GM08714 (cell line): Measurements from ENCODE around the gene LRRC10.

Source experiments
- H3K4me3 ChIP-seq: fragments of 200-500 bp; sonication (Bioruptor generic); 2 replicates; pipeline ENCODE4 v1.5.1; 2014; ENCODE audit warnings: mild to moderate bottlenecking, low read length, inconsistent platforms
- ZNF274 ChIP-seq: IDR thresholded peaks from 2 replicates; pipeline ENCODE4 v1.6.1; 2012; ENCODE audit warnings: mild to moderate bottlenecking, low read depth, low read length

LRRC10 gene

DNA sequence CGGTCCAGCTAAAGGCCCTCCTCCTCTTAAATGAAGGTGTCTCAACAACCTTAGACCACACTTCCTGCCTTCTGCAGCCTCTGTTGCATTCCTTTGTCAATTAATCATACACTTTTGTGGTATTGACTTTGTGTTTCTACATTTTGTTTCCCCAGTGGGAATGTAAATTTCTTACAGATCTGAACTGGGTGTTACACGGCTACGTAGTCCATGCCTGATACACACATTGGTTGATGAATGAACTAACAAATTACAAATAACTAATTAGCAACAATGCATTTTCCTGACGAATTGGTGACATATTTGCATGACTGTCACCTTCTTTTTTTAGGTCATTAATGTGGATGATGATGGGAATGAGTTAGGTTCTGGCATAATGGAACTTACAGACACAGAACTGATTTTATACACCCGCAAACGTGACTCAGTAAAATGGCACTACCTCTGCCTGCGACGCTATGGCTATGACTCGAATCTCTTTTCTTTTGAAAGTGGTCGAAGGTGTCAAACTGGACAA, 40.6 kb downstream of the LRRC10 start:
- no peak overlapping the region for H3K4me3 ChIP-seq
- no peak for TF ChIP-seq ZNF274

DNA sequence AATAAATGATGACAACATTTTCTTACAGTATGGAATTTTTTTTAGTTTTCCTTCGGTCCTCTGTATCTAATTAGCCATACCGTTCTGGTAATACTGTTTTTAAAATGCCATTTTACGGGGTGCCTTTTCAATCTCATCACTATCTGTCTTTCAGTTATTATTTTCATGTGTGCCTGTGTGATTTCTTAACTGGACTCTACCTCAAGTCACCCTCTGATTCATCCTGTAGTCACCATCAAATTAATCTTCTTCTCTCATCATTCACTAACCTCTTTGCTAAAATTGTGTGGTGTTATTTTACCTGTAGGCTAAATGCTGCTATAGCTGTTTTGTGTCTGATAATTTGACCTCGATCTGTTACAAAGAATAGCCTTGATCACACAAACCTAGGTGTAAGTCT, 41.5 kb downstream of the LRRC10 start:
- no peak overlapping the region for H3K4me3 ChIP-seq

DNA sequence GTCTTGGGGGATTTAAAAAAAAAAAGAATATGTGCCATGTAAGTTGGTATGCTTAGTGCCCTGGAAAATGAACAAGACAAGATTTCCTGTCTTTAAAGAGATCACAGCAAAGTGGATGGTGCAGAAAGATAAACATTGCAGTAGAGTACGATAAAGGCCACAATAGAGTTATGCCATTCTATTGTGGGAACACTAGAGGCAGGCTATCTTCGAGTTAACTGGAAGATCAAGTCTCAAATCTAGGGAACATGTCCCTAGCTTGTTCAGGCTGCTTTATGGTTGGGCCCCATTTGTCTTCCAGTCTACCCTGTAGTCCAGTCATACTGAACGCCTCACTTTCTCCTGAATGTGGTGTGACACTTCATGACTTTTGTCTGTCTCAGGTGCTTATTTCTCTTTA, 44.1 kb downstream of the LRRC10 start:
- TF ChIP-seq ZNF274: no peak
- no peak overlapping the region for H3K4me3 ChIP-seq

More for the DNA sequence above, 41.5 kb downstream of the LRRC10 start:
- TF ChIP-seq ZNF274: no peak

DNA sequence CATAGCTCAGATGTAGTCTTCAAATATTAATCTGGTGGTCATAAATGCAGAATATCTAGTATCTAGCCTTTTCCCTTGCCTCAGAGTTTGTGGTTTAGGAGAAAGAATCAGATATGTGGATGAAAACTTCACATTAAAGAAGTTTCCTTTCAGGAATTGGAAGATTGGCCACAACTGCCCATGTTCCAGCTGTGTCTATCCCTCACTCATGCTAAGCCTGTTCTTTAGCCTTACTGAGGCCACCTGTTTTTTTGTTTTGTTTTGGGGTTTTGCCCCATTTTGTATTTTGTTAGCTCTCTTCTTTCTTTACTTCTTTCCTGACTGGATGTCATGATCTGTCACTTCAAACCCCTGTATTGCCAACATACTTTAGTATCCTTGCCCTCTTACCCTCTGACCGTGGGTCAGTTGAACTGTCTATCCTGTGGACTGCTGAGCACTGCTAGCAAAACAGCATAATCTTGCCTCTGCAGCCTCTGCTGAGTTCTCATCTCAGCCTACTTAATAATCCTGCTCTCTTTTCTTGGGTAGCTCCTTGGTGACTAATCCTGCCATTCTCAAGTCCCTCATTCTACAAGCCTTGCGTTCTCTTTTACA, 47.4 kb downstream of the LRRC10 start:
- H3K4me3 ChIP-seq: no peak overlapping the region
- TF ChIP-seq ZNF274: no peak
